ENCODE data around the gene GARIN5A. TPM values are rescaled to one million over a fixed set of nuclear protein-coding genes. Genes with fewer than 3 reads are reported as not detected.

The GARIN5A gene
- total RNA-seq (1 to 10 TPM in 2 of 4 donors, under 1 TPM in 1, not detected in 1; 0.36 to 7.1 (median 1.2) TPM), polyA plus RNA-seq (1 to 10 TPM in 2 of 3 donors, not detected in 1; 1.6 to 2.8 TPM)

GRCh38 chr19:50476224-50476906, at the start of gene GARIN5A, which contains the start of gene EMC10:
TSS of gene GARIN5A (minus strand) at chr19:50476848. CDS start at chr19:50476388, 460 bp downstream.
TSS of gene EMC10 (plus strand) at chr19:50476507. CDS start at chr19:50476545, 38 bp downstream.
- peaks cover 0 to 26% (median 15%) of the 10 kb centered on the region in 4 donors for H3K4me1 ChIP-seq
- H3K9me3 ChIP-seq = no peaks in the 10 kb centered on the region
- peak within 1 kb of the TSS; percentile 75 to 95 (median 88) for H3K4me3 ChIP-seq
- 2% methylated on average over 58 of the region's 58 CpGs for WGBS, 2 donors
- peaks cover 10 to 31% (median 14%) of the 10 kb centered on the region in 4 donors for H3K36me3 ChIP-seq
- intact Hi-C loops (cut with DNase I) = loop anchor here (1.0 to 2.0 kb wide), 2 partner anchors 35 to 100 kb away; partner anchors contain the start of genes JOSD2 and NR1H2
- peak within 1 kb of the TSS; percentile 76 to 81 (median 80) for H3K27ac ChIP-seq
- no peaks in the 10 kb centered on the region for H3K27me3 ChIP-seq
- DNase-seq = peak; percentile 95
- TF ChIP-seq POLR2A (IDR thresholded peaks at IDR 0.05) (peak in 1 of 2 donors; percentile 38), EP300 (IDR thresholded peaks at IDR 0.05) (peak in 1 of 4 donors; percentile 70), CTCF (IDR thresholded peaks at IDR 0.05) (no peak), POLR2AphosphoS5 (IDR thresholded peaks at IDR 0.05) (peak in 3 of 4 donors; percentile 74 to 87 (median 80))

GRCh38 chr19:50522881-50523280, 46.2 kb upstream of the GARIN5A start:
- Histone ChIP-seq H3K27ac (no peak overlapping the region), H3K36me3 (no peaks in the 10 kb centered on the region), H3K4me3 (no peak overlapping the region), H3K4me1 (no peaks in the 10 kb centered on the region), H3K9me3 (no peaks in the 10 kb centered on the region), H3K27me3 (no peaks in the 10 kb centered on the region)
- DNase-seq = no peak
- intact Hi-C loops (cut with DNase I) = no loop called here
- TF ChIP-seq POLR2AphosphoS5 (IDR thresholded peaks at IDR 0.05) (no peak), EP300 (IDR thresholded peaks at IDR 0.05) (no peak), CTCF (IDR thresholded peaks at IDR 0.05) (no peak), POLR2A (IDR thresholded peaks at IDR 0.05) (no peak)
- 88% methylated on average over 10 of the region's 10 CpGs for WGBS, 2 donors

GRCh38 chr19:50520822-50521465, 44.3 kb upstream of the GARIN5A start:
- no peak overlapping the region for H3K27ac ChIP-seq
- H3K4me3 ChIP-seq = no peak overlapping the region
- peaks cover 0 to 5% (median 0%) of the 10 kb centered on the region in 3 donors for H3K27me3 ChIP-seq
- no peaks in the 10 kb centered on the region for H3K4me1 ChIP-seq
- no peaks in the 10 kb centered on the region for H3K36me3 ChIP-seq
- WGBS, 2 donors = 85 to 86% methylated on average over 17 of the region's 17 CpGs
- DNase-seq = no peak
- intact Hi-C loops (cut with DNase I) = no loop called here
- no peak for TF ChIP-seq EP300 (IDR thresholded peaks at IDR 0.05)
- TF ChIP-seq POLR2A (IDR thresholded peaks at IDR 0.05) = no peak
- TF ChIP-seq CTCF (IDR thresholded peaks at IDR 0.05) = no peak
- no peak for TF ChIP-seq POLR2AphosphoS5 (IDR thresholded peaks at IDR 0.05)
- H3K9me3 ChIP-seq = no peaks in the 10 kb centered on the region

- Histone ChIP-seq H3K4me3 (no peak overlapping the region), H3K27me3 (peaks cover 0 to 14% (median 0%) of the 10 kb centered on the region in 3 donors), H3K4me1 (no peaks in the 10 kb centered on the region), H3K27ac (no peak overlapping the region), H3K9me3 (no peaks in the 10 kb centered on the region), H3K36me3 (no peaks in the 10 kb centered on the region)
- no peak for TF ChIP-seq POLR2A (IDR thresholded peaks at IDR 0.05)
- no peak for TF ChIP-seq POLR2AphosphoS5 (IDR thresholded peaks at IDR 0.05)
- TF ChIP-seq EP300 (IDR thresholded peaks at IDR 0.05) = no peak
- TF ChIP-seq CTCF (IDR thresholded peaks at IDR 0.05) = no peak
- intact Hi-C loops (cut with DNase I) = loop anchor here (10.0 kb wide), 1 partner anchor 206 kb away; the partner anchor contains the start of gene CLEC11A
- DNase-seq = no peak
- 96 to 97% methylated on average over 40 of the region's 40 CpGs for WGBS, 2 donors
These were observed 42.4 kb upstream of the GARIN5A start for GRCh38 chr19:50519006-50519575.

Data from sigmoid colon (tissue), 7 donors.